Measurements from ENCODE around the gene ANKRD42.

Gene ANKRD42

GRCh38 chr11:83153764-83154163, 39.7 kb upstream of the ANKRD42 start:
- H3K36me3 Mint-ChIP-seq (ENCODE audit: low read depth): no peaks in the 10 kb centered on the region
- TF ChIP-seq CTCF (IDR thresholded peaks at IDR 0.05): no peak
- no peak for DNase-seq
- H3K4me1 Mint-ChIP-seq: no peaks in the 10 kb centered on the region
- no peak overlapping the region for H3K4me3 Mint-ChIP-seq
- no peaks in the 10 kb centered on the region for H3K9me3 Mint-ChIP-seq
- no peaks in the 10 kb centered on the region for H3K27me3 Mint-ChIP-seq (ENCODE audit: low read depth, poor library complexity)
- no peak overlapping the region for H3K27ac Mint-ChIP-seq

DNA sequence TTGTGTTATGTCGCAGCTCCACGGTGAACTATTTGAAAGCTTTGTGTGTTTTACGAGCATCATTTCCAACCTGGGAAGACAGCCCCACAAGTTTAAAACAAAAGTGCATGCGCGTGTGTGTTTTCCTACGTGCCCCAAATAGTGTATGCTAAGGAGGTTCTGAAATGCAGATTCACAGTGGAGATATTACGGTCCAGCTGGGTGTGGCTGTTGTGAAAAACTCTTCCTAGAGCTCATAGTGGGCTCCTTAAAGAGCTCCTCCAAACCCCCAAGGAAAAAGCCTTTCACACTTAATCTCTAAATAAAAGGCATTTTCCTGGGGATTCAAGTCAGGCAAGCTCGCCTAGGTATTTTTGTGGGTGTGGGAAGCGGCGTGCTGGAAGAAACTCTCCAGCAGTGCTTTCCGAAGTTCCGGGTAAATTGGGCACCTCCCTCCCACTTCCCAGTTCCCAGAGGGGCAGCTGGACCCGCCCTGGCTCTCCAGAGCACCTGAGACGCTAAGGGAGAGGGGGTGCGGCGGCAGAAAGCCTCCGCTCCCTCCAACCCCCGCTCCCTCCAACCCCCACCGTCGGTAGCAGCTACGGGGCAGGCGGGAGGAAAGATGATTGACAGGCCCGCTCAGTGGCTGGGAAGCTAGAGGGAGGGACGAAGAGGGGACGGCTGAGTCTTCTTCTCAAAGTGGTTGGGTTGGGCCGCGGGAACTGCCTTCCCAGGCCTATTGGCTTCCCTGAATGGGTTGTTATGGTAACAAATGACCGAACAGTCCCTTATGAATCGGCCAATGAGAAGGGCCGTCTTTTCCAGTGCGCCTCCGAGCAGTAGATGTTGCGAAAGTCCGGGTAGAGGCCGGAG, 37.1 kb upstream of the ANKRD42 start:
- no peaks in the 10 kb centered on the region for H3K9me3 Mint-ChIP-seq
- no peaks in the 10 kb centered on the region for H3K27me3 Mint-ChIP-seq (ENCODE audit: low read depth, poor library complexity)
- H3K27ac Mint-ChIP-seq: peak overlapping the region; percentile 100
- DNase-seq: peak; percentile 98
- no peak for TF ChIP-seq CTCF (IDR thresholded peaks at IDR 0.05)
- H3K4me3 Mint-ChIP-seq: peak overlapping the region; percentile 100
- peaks cover 19% of the 10 kb centered on the region for H3K36me3 Mint-ChIP-seq (ENCODE audit: low read depth)
- peaks cover 24% of the 10 kb centered on the region for H3K4me1 Mint-ChIP-seq

- peak within 1 kb of the TSS; percentile 100 for H3K4me3 Mint-ChIP-seq
- H3K9me3 Mint-ChIP-seq: no peaks in the 10 kb centered on the region
- TF ChIP-seq CTCF (IDR thresholded peaks at IDR 0.05): no peak
- peaks cover 32% of the 10 kb centered on the region for H3K4me1 Mint-ChIP-seq
- H3K27ac Mint-ChIP-seq: peak within 1 kb of the TSS; percentile 100
- no peak for DNase-seq
- peaks cover 26% of the 10 kb centered on the region for H3K36me3 Mint-ChIP-seq (ENCODE audit: low read depth)
- no peaks in the 10 kb centered on the region for H3K27me3 Mint-ChIP-seq (ENCODE audit: low read depth, poor library complexity)
Measured at GRCh38 chr11:83156996-83157593, 36.4 kb upstream of the ANKRD42 start, which contains the start of gene PCF11. TSS of gene PCF11 (plus strand) at chr11:83157131. CDS start at chr11:83157440, 309 bp downstream.

DNA sequence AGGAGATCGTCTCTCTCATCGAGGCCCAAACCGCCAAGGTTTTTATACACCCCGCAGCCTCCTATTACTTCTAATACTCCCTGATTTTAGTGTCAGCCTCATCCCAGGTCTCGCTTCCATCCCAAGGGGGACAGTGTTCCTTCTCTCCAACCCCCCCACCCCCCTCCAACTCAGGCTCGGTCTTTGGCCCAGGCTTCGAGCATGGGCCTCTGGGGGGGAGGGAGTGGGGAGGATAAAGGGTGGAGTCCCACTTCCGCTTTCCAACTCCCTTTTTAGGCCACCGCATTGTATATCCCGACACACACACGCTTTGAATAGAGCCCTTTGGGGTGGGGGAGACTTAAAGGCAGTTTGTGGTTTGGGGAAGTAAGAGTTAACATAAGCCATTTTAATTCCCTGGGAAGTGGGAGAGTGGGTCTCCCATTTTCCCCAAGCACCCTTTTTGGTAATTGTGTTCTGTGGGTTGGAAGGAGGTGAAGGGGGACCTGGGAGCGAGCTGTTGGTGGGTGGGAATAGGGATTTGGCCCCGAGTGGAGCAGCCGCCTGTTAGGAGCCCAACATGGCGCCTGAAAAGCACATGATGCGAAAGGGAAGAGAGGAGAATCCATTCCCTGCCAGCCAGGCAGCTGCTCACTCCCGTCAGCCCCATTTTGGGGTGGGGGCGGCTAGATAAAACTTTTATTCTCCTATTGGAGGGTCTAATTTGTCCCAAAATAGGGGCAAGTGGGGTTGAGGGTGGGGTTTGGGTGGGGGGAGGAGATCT, 35.7 kb upstream of the ANKRD42 start:
- DNase-seq: peak; percentile 43
- peak overlapping the region; percentile 100 for H3K27ac Mint-ChIP-seq
- H3K9me3 Mint-ChIP-seq: no peaks in the 10 kb centered on the region
- peaks cover 33% of the 10 kb centered on the region for H3K36me3 Mint-ChIP-seq (ENCODE audit: low read depth)
- no peaks in the 10 kb centered on the region for H3K27me3 Mint-ChIP-seq (ENCODE audit: low read depth, poor library complexity)
- H3K4me3 Mint-ChIP-seq: peak overlapping the region; percentile 100
- H3K4me1 Mint-ChIP-seq: peaks cover 33% of the 10 kb centered on the region
- TF ChIP-seq CTCF (IDR thresholded peaks at IDR 0.05): no peak

GRCh38 chr11:83158357-83158786, 35.1 kb upstream of the ANKRD42 start:
- Mint-ChIP-seq H3K4me1 (peaks cover 33% of the 10 kb centered on the region), H3K9me3 (no peaks in the 10 kb centered on the region), H3K36me3 (ENCODE audit: low read depth) (peaks cover 38% of the 10 kb centered on the region), H3K27me3 (ENCODE audit: low read depth, poor library complexity) (no peaks in the 10 kb centered on the region), H3K27ac (peak overlapping the region; percentile 57), H3K4me3 (peak overlapping the region; percentile 100)
- no peak for TF ChIP-seq CTCF (IDR thresholded peaks at IDR 0.05)
- no peak for DNase-seq
